ENCODE results near the gene PON1. TPM values are rescaled to one million over a fixed set of nuclear protein-coding genes. Genes with fewer than 3 reads are reported as not detected.

The PON1 gene
- total RNA-seq, 1 experiment from 2014 or later: 0.75 TPM

DNA sequence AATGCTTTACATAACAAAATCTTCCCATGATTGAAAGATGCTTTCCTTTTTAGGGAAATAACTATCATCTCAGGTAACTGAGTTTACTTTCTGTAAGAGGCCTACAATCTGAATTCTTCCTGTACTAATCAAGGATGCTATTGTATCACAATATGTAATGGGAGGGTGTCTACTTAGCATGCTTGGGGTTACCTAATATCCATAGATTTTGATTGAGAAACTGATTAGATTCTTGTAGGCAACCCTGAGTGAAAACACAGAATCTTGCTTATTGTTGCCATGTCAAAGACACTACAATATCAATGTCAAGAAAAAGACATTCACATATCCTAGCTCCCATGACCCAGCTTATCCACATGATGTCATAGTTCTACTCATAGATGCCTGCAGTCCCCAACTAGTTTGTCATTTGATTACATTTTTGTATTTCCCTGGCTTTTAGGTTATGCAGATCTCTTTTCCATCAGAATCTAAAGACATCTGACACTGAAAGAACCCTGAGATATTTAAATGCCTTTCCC is 62.4 kb downstream of the PON1 start:
- no peak for DNase-seq (ENCODE audit: low read depth)

- DNase-seq (ENCODE audit: low read depth): no peak
Measured at GRCh38 chr7:95255691-95256090, 68.6 kb downstream of the PON1 start.

DNA sequence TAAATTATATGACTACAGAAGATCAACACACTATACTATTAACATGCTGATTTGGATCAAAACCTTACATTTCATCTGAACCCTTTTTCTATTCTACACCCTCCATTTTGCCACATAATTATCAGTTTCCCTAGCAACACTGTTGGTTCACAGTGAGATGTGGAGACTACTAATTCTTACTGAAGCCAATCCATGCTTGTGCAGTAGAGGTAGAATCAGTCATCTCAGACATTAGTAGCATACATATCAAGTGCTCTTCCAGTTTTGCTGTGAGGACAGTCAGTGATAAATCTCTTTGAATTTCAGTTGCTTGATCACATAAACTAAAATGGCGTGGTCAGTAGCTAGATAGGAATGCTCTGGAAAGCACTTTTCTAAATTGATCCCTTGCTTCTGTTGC is 70.3 kb downstream of the PON1 start:
- no peak for DNase-seq (ENCODE audit: low read depth)

DNA sequence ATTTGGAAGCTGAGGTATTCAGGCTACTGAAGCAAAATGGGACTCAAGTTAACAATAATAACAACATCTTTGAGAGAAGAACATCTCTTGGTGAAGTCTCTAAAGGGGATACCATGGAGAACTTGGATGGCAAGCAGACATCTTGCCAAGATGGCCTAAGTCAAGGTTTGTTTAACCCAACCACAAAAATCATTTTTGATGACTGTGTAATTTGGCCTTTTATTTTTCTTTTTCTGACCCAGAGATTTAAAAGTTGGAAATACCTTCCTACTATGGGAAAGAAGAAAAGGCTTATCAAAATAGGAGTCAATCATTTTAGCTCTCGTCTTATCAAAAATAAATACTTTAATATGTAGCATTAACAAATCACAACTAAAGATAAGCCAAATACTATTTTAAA is 72.4 kb downstream of the PON1 start:
- DNase-seq (ENCODE audit: low read depth): no peak

GRCh38 chr7:95250571-95250970 is 73.8 kb downstream of the PON1 start:
- DNase-seq (ENCODE audit: low read depth): no peak

Other genes starting within 250 kb of the PON1 start
- gene PON3, start 71.8 kb upstream of the PON1 start, total RNA-seq (2014; rRNA removed): not detected in 2 replicates
- gene PON2, start 110.5 kb upstream of the PON1 start, total RNA-seq (2014; rRNA removed): 261 and 272 TPM in 2 replicates
- gene ASB4, start 161.4 kb upstream of the PON1 start, total RNA-seq (2014; rRNA removed): under 0.01 and 0.06 TPM in 2 replicates

Data from LHCN-M2 (cell line).